DND-41 (cell line): Measurements from ENCODE around the gene ILK.

ENCODE experiments used
- CTCF ChIP-seq: IDR thresholded peaks from 2 replicates; pipeline ENCODE4 v1.5.1; 2012; ENCODE audit warnings: borderline replicate concordance, low read length, moderate library complexity, mild to moderate bottlenecking; ENCODE audit not compliant: poor library complexity, severe bottlenecking; ENCODE audit errors: extremely low read depth
- EZH2 ChIP-seq: IDR thresholded peaks from 3 replicates; pipeline ENCODE4 v1.6.1; 2012; ENCODE audit warnings: borderline replicate concordance, low read depth, mild to moderate bottlenecking, moderate library complexity, low read length, inconsistent platforms; ENCODE audit not compliant: severe bottlenecking

GRCh38 chr11:6621711-6622211 lies 18.2 kb downstream of the ILK start:
- TF ChIP-seq CTCF (no peak), EZH2 (no peak)
